H1 (cell line): ENCODE results near the gene SLIT3. TPM values are rescaled to one million over a fixed set of nuclear protein-coding genes. Genes with fewer than 3 reads are reported as not detected.

Experiments used
- CTCF ChIA-PET: fragments of 300-600 bp; sonication (Branson Sonifier 250); formaldehyde crosslinking; loops from one replicate; lab custom pipeline; 2021; ENCODE audit not compliant: partially characterized antibody; lab: Charles Lee
- POLR2A ChIA-PET: fragments of 300-600 bp; sonication (Branson Sonifier 250); formaldehyde crosslinking; loops from one replicate; lab custom pipeline; 2021; ENCODE audit warnings: inconsistent platforms; ENCODE audit not compliant: partially characterized antibody; lab: Charles Lee
- DNase-seq, 2 experiments: peaks; one replicate each; pipeline versions ENCODE4 v3.0.0 to v3.0.0-alpha.2; 2010 to 2022; ENCODE audit warnings: low spot score in 2 of 2, low read depth in 1 of 2, mixed read lengths in 1 of 2
- FAIRE-seq: peaks from 2 replicates; lab custom pipeline; 2011; peaks lifted over from hg19 to GRCh38; lab: Jason Lieb, UNC
- H2AFZ ChIP-seq: 2 replicates; pipeline ENCODE4 v1.8.1; 2012; ENCODE audit warnings: low read length, inconsistent platforms
- H2AK5ac ChIP-seq: 2 replicates; pipeline ENCODE4 v1.6.1; 2013; ENCODE audit warnings: low read depth, low read length
- H2BK120ac ChIP-seq: replicated peaks from 2 replicates; pipeline ENCODE3; 2013; ENCODE audit warnings: low read depth, low read length, inconsistent platforms
- H2BK12ac ChIP-seq: 2 replicates; pipeline ENCODE4 v1.6.1; 2013; ENCODE audit warnings: low read depth, low read length
- H2BK15ac ChIP-seq: 2 replicates; pipeline ENCODE4 v1.6.1; 2013; ENCODE audit warnings: low read length
- H2BK20ac ChIP-seq: 2 replicates; pipeline ENCODE4 v1.6.1; 2013; ENCODE audit warnings: low read length
- H2BK5ac ChIP-seq: 2 replicates; pipeline ENCODE4 v1.6.1; 2013; ENCODE audit warnings: low read depth, low read length
- H3K14ac ChIP-seq: 2 replicates; pipeline ENCODE4 v1.6.1; 2013; ENCODE audit warnings: inconsistent platforms; ENCODE audit not compliant: insufficient read length
- H3K18ac ChIP-seq: 2 replicates; pipeline ENCODE4 v1.6.1; 2013; ENCODE audit warnings: low read length; ENCODE audit errors: extremely low read depth
- H3K23ac ChIP-seq: 2 replicates; pipeline ENCODE4 v1.6.1; 2013; ENCODE audit warnings: inconsistent platforms; ENCODE audit not compliant: insufficient read length
- H3K23me2 ChIP-seq: 2 replicates; pipeline ENCODE4 v1.6.1; 2013; ENCODE audit warnings: low read depth, low read length
- H3K27ac ChIP-seq: 2 replicates; pipeline ENCODE4 v1.6.1; 2011; ENCODE audit warnings: low read depth, low read length, inconsistent platforms
- H3K27me3 ChIP-seq, 4 experiments: replicated peaks in 1 of 4; 1 replicate in 1 of 4; 2 replicates in 3 of 4; pipeline versions ENCODE4 v1.6.1 to v1.8.1; 2011 to 2013; ENCODE audit warnings: low read length in 3 of 4, mild to moderate bottlenecking in 3 of 4, inconsistent platforms in 2 of 4, mixed read lengths in 2 of 4, moderate library complexity in 1 of 4; ENCODE audit not compliant: control insufficient read depth in 3 of 4, insufficient read depth in 3 of 4; ENCODE audit errors: extremely low read depth in 1 of 4
- H3K36me3 ChIP-seq, 4 experiments: 2 replicates each; pipeline versions ENCODE4 v1.6.1 to v1.8.1; 2011 to 2013; ENCODE audit warnings: mild to moderate bottlenecking in 4 of 4, low read length in 3 of 4, moderate library complexity in 2 of 4, control low read depth in 1 of 4, inconsistent platforms in 1 of 4; ENCODE audit not compliant: insufficient read depth in 4 of 4, control insufficient read depth in 2 of 4
- H3K4ac ChIP-seq: replicated peaks from 2 replicates; pipeline ENCODE3; 2013; ENCODE audit warnings: low read length, low read depth, mixed read lengths, inconsistent platforms; ENCODE audit not compliant: insufficient read length
- H3K4me1 ChIP-seq, 4 experiments: replicated peaks in 1 of 4; 1 replicate in 1 of 4; 2 replicates in 3 of 4; pipeline versions ENCODE4 v1.6.1 to v1.8.1; 2011 to 2013; ENCODE audit warnings: low read length in 3 of 4, inconsistent platforms in 2 of 4, mixed read lengths in 1 of 4; ENCODE audit not compliant: insufficient read depth in 4 of 4, control insufficient read depth in 3 of 4
- H3K4me2 ChIP-seq, 2 experiments: 2 replicates each; pipeline versions ENCODE4 v1.6.1 to v1.8.1; 2011 to 2013; ENCODE audit warnings: low read depth in 2 of 2, low read length in 2 of 2, control low read depth in 1 of 2, inconsistent platforms in 1 of 2, mild to moderate bottlenecking in 1 of 2; ENCODE audit not compliant: insufficient read depth in 1 of 2
- H3K4me3 ChIP-seq, 4 experiments: fragments of 200-600, 300-600 bp in 1 of 4; sonication (generic), shearing (Covaris generic), sonication (Bioruptor Twin) in 1 of 4; 2 replicates each; pipeline versions ENCODE4 v1.5.1 to v1.8.1; 2011 to 2016; ENCODE audit warnings: low read length in 4 of 4, low read depth in 3 of 4, control low read depth in 2 of 4, inconsistent platforms in 2 of 4, mild to moderate bottlenecking in 2 of 4, mixed read lengths in 1 of 4, moderate library complexity in 1 of 4; ENCODE audit not compliant: insufficient read depth in 2 of 4; ENCODE audit errors: extremely low read depth in 1 of 4
- H3K56ac ChIP-seq: replicated peaks from 2 replicates; pipeline ENCODE3; 2013; ENCODE audit warnings: low read depth, mild to moderate bottlenecking, mixed read lengths, low read length, inconsistent platforms; ENCODE audit not compliant: insufficient read length
- H3K79me1 ChIP-seq: 2 replicates; pipeline ENCODE4 v1.6.1; 2013; ENCODE audit warnings: low read depth, low read length, control low read depth
- H3K79me2 ChIP-seq, 2 experiments: 2 replicates each; pipeline versions ENCODE4 v1.6.1 to v1.8.1; 2012 to 2013; ENCODE audit warnings: low read length in 2 of 2, mild to moderate bottlenecking in 2 of 2, inconsistent platforms in 1 of 2; ENCODE audit not compliant: insufficient read depth in 2 of 2, control insufficient read depth in 1 of 2
- H3K9ac ChIP-seq, 4 experiments: replicated peaks in 1 of 4; 1 replicate in 1 of 4; 2 replicates in 3 of 4; pipeline versions ENCODE4 v1.6.1 to v1.8.1; 2011 to 2013; ENCODE audit warnings: low read depth in 3 of 4, low read length in 3 of 4, control low read depth in 2 of 4, mild to moderate bottlenecking in 2 of 4, moderate library complexity in 2 of 4, inconsistent platforms in 1 of 4; ENCODE audit errors: extremely low read depth in 1 of 4
- H3K9me3 ChIP-seq, 2 experiments: 2 replicates each; pipeline versions ENCODE4 v1.6.1 to v1.8.1; 2012 to 2013; ENCODE audit warnings: mild to moderate bottlenecking in 2 of 2, moderate library complexity in 2 of 2, control low read depth in 1 of 2, inconsistent platforms in 1 of 2, low read depth in 1 of 2, low read length in 1 of 2, mixed read lengths in 1 of 2; ENCODE audit not compliant: insufficient read depth in 2 of 2
- H4K20me1 ChIP-seq, 2 experiments: replicated peaks in 1 of 2; 2 replicates each; pipeline versions ENCODE3 to v1.8.1; 2011 to 2013; ENCODE audit warnings: inconsistent platforms in 2 of 2, low read length in 2 of 2, mild to moderate bottlenecking in 1 of 2; ENCODE audit not compliant: insufficient read depth in 2 of 2, control insufficient read depth in 1 of 2
- H4K5ac ChIP-seq: 2 replicates; pipeline ENCODE4 v1.6.1; 2013; ENCODE audit warnings: low read length, low read depth, mixed read lengths, inconsistent platforms; ENCODE audit not compliant: insufficient read length
- H4K8ac ChIP-seq: 2 replicates; pipeline ENCODE4 v1.8.0; 2013; ENCODE audit warnings: mild to moderate bottlenecking, moderate library complexity, low read length, inconsistent platforms; ENCODE audit not compliant: insufficient read depth; ENCODE audit errors: extremely low read depth
- H4K91ac ChIP-seq: replicated peaks from 2 replicates; pipeline ENCODE3; 2013; ENCODE audit warnings: low read length, mixed read lengths, inconsistent platforms; ENCODE audit not compliant: insufficient read length
- CEBPB ChIP-seq: IDR thresholded peaks from 2 replicates; pipeline ENCODE4 v1.6.1; 2012; ENCODE audit warnings: low read depth, low read length
- RNF2 ChIP-seq: fragments of 200-900, 300-1000 bp; sonication (generic); IDR thresholded peaks from 2 replicates; pipeline ENCODE4 v1.7.1; 2016; ENCODE audit warnings: borderline replicate concordance, low read depth, mild to moderate bottlenecking, antibody characterized with exemption, low read length; ENCODE audit not compliant: poor library complexity, severe bottlenecking; ENCODE audit errors: missing control alignments
- SAP30 ChIP-seq: fragments of 300-600 bp; sonication (generic); IDR thresholded peaks from 2 replicates; pipeline ENCODE4 v1.7.1; 2012; ENCODE audit warnings: low read length, moderate library complexity, mild to moderate bottlenecking, inconsistent platforms; ENCODE audit not compliant: insufficient read depth, insufficient replicate concordance
- SP4 ChIP-seq: IDR thresholded peaks from 2 replicates; pipeline ENCODE4 v1.6.1; 2012; ENCODE audit warnings: low read length, inconsistent platforms
- TEAD4 ChIP-seq: IDR thresholded peaks from 2 replicates; pipeline ENCODE4 v1.6.1; 2012; ENCODE audit warnings: low read depth, low read length, inconsistent platforms, mixed read lengths
- WGBS, 2 experiments: shearing (Covaris generic) in 1 of 2; methylation state at CpG; one replicate each; pipeline versions ENCODE4 v1.1.6 to v1.1.7; 2013 to 2015; ENCODE audit warnings: low lambda C conversion rate in 2 of 2, mixed read lengths in 2 of 2, inconsistent platforms in 1 of 2, low coverage in 1 of 2, missing lambda C conversion rate in 1 of 2; ENCODE audit not compliant: insufficient replicate concordance in 2 of 2, insufficient coverage in 1 of 2, insufficient read length in 1 of 2; ENCODE audit errors: extremely low coverage in 1 of 2, missing lambda C conversion rate in 1 of 2; 5-methylcytosine and 5-hydroxymethylcytosine counted together
- polyA plus RNA-seq, 7 experiments: library from polyadenylated mRNA; depleted of rRNA in 3 of 7; stranded (reverse) in 5 of 7; unstranded in 2 of 7; fragments of >200 nt in 5 of 7; fragments of 200-250 nt in 2 of 7; gene quantifications; 1 replicate in 5 of 7; 2 replicates in 1 of 7; 4 replicates in 1 of 7; pipeline versions ENCODE4 v1.2.1 to v1.2.3, GENCODE V29; 2011 to 2013; ENCODE audit warnings: missing spikeins in 2 of 7, mixed read lengths in 2 of 7
- total RNA-seq: library from RNA; stranded (reverse); fragmentation: NEBNext Ultra II Directional; extraction: Animal tissue kit (Norgen Biotek cat#: 25700); gene quantifications from 2 replicates; pipeline ENCODE4 v1.2.1, GENCODE V29; 2021
- TF ChIP-seq, protein P1 (sequence below): IDR thresholded peaks from 2 replicates; pipeline ENCODE4 v1.6.1; 2012; ENCODE audit warnings: low read length, inconsistent platforms

SLIT3 gene
- total and polyA plus RNA-seq, 2 of the 8 experiments (the other 6 are each of a cell fraction or from before 2014, with no cell fraction given), result 1.1 to 1.2 TPM

- no peak overlapping the region for H2BK20ac ChIP-seq
- H4K5ac ChIP-seq, result no peak overlapping the region
- H3K4me3 ChIP-seq, result no peak overlapping the region
- H3K4ac ChIP-seq, result no peak overlapping the region
- H2AK5ac ChIP-seq, result no peak overlapping the region
- H3K4me2 ChIP-seq, result no peak overlapping the region
- no peak overlapping the region for H2BK12ac ChIP-seq
- H2BK15ac ChIP-seq, result no peak overlapping the region
- no peak overlapping the region for H3K9ac ChIP-seq
- no peak overlapping the region for H4K8ac ChIP-seq
- no peaks in the 10 kb centered on the region for H3K4me1 ChIP-seq
- DNase-seq (no peak), FAIRE-seq (no peak)
- H2AFZ ChIP-seq, result no peak overlapping the region
- no peaks in the 10 kb centered on the region for H3K79me2 ChIP-seq
- H3K23me2 ChIP-seq, result no peaks in the 10 kb centered on the region
- H3K27ac ChIP-seq, result no peak overlapping the region
- no peak overlapping the region for H3K18ac ChIP-seq
- no peaks in the 10 kb centered on the region for H3K36me3 ChIP-seq
- no peaks in the 10 kb centered on the region for H3K9me3 ChIP-seq
- 95% methylated on average over 6 of the region's 6 CpGs; no CpG with 5 or more reads in 1 of the 2 experiments for WGBS, 2 experiments
- H3K79me1 ChIP-seq, result no peaks in the 10 kb centered on the region
- ChIA-PET POLR2A (no interaction called here), CTCF (interaction anchor here (1.1 kb wide), 1 partner anchor 10 kb away, joined by 3 read pairs; no protein-coding TSS in a partner anchor)
- H3K23ac ChIP-seq, result no peak overlapping the region
- no peak overlapping the region for H2BK5ac ChIP-seq
- no peak overlapping the region for H3K14ac ChIP-seq
- H3K56ac ChIP-seq, result no peak overlapping the region
- H2BK120ac ChIP-seq, result no peak overlapping the region
- no peak overlapping the region for H4K91ac ChIP-seq
- H4K20me1 ChIP-seq, result no peaks in the 10 kb centered on the region
- no peaks in the 10 kb centered on the region; a peak in 1 of 7 replicates for H3K27me3 ChIP-seq
- TF ChIP-seq SAP30 (no peak), SP4 (no peak), RNF2 (no peak), TEAD4 (no peak), CEBPB (no peak)
- TF ChIP-seq, protein P1, sequence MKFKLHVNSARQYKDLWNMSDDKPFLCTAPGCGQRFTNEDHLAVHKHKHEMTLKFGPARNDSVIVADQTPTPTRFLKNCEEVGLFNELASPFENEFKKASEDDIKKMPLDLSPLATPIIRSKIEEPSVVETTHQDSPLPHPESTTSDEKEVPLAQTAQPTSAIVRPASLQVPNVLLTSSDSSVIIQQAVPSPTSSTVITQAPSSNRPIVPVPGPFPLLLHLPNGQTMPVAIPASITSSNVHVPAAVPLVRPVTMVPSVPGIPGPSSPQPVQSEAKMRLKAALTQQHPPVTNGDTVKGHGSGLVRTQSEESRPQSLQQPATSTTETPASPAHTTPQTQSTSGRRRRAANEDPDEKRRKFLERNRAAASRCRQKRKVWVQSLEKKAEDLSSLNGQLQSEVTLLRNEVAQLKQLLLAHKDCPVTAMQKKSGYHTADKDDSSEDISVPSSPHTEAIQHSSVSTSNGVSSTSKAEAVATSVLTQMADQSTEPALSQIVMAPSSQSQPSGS, result no peak
Measured at GRCh38 chr5:168910874-168911273, 390.1 kb downstream of the SLIT3 start.
